Activated CD4-positive, CD25-positive, alpha-beta regulatory T cell treated with anti-CD3 and anti-CD28 coated beads, Interleukin-2, amount 50 U/mL, for 24 hours (primary cell): ENCODE data around the gene RNU1-2.
"Not testable (repeated sequence)": the region's sequence is repeated elsewhere in the genome, so short reads cannot be mapped to it uniquely, and the experiment has no call there.

Source experiments
- ATAC-seq, 2 donors: fragments of 150-1000 bp; cut with Tn5 transposase; one replicate each; pipeline ENCODE4 v1.10.0; 2021; ENCODE audit warnings: mild to moderate bottlenecking in 1 of 2, moderate library complexity in 1 of 2

RNU1-2 gene

GRCh38 chr1:16895598-16896315, at the start of gene RNU1-2:
Gene RNU1-2, plus strand, starts transcription at chr1:16895980.
- peak; percentile 99 for ATAC-seq

GRCh38 chr1:16856201-16856600, 39.6 kb upstream of the RNU1-2 start:
- not testable (repeated sequence) for ATAC-seq

GRCh38 chr1:16859167-16860041, 36.4 kb upstream of the RNU1-2 start:
- not testable (repeated sequence) for ATAC-seq

- ATAC-seq, result not testable (repeated sequence)
Measured at GRCh38 chr1:16860048-16860447, 35.7 kb upstream of the RNU1-2 start.

- peak; percentile 10 to 13 for ATAC-seq
Measured at GRCh38 chr1:16861832-16862245, 33.9 kb upstream of the RNU1-2 start.

GRCh38 chr1:16862415-16862814, 33.4 kb upstream of the RNU1-2 start:
- not testable (repeated sequence) for ATAC-seq

GRCh38 chr1:16863024-16863423, 32.8 kb upstream of the RNU1-2 start:
- peak; percentile 61 to 88 for ATAC-seq

- ATAC-seq, result not testable (repeated sequence)
Measured at GRCh38 chr1:16866926-16867707, 28.7 kb upstream of the RNU1-2 start.

- ATAC-seq, result not testable (repeated sequence)
Measured at GRCh38 chr1:16868787-16869186, 27.0 kb upstream of the RNU1-2 start.

GRCh38 chr1:16869996-16870395, 25.8 kb upstream of the RNU1-2 start:
- not testable (repeated sequence) for ATAC-seq

GRCh38 chr1:16871171-16871570, 24.6 kb upstream of the RNU1-2 start:
- not testable (repeated sequence) for ATAC-seq

GRCh38 chr1:16872152-16873075, 23.4 kb upstream of the RNU1-2 start:
- ATAC-seq, result peak; percentile 85 to 86

GRCh38 chr1:16873076-16873879, 22.5 kb upstream of the RNU1-2 start:
- peak in 1 of 2 donors; percentile 39 for ATAC-seq

- not testable (repeated sequence) for ATAC-seq
Measured at GRCh38 chr1:16874968-16875765, 20.6 kb upstream of the RNU1-2 start.

GRCh38 chr1:16881742-16882141, 14.0 kb upstream of the RNU1-2 start:
- ATAC-seq, result not testable (repeated sequence)

- ATAC-seq, result no peak
Measured at GRCh38 chr1:16882986-16883385, 12.8 kb upstream of the RNU1-2 start.

GRCh38 chr1:16884487-16884886, 11.3 kb upstream of the RNU1-2 start:
- not testable (repeated sequence) for ATAC-seq

GRCh38 chr1:16886860-16887605, 8.7 kb upstream of the RNU1-2 start:
- no peak for ATAC-seq
